HepG2 (cell line): ENCODE data around the gene ACSF3. TPM values are rescaled to one million over a fixed set of nuclear protein-coding genes. Genes with fewer than 3 reads are reported as not detected.

ENCODE experiments used
- CBFB ChIP-seq: sonication (generic); formaldehyde crosslinking; IDR thresholded peaks from 2 replicates; pipeline ENCODE4 v1.4.0; 2020; ENCODE audit warnings: missing genetic modification reagents
- CCDC6 ChIP-seq: sonication (generic); formaldehyde crosslinking; IDR thresholded peaks from 2 replicates; pipeline ENCODE4 v1.8.1; 2022; ENCODE audit warnings: mild to moderate bottlenecking, missing genetic modification reagents, moderate library complexity
- CENPT ChIP-seq: sonication (generic); formaldehyde crosslinking; IDR thresholded peaks from 2 replicates; pipeline ENCODE4 v1.8.0; 2022; ENCODE audit warnings: low read depth, mild to moderate bottlenecking, moderate library complexity, missing genetic modification reagents
- DZIP1 ChIP-seq: sonication (generic); formaldehyde crosslinking; IDR thresholded peaks from 2 replicates; pipeline ENCODE4 v1.5.0; 2020; ENCODE audit warnings: mild to moderate bottlenecking, missing genetic modification reagents
- EHMT2 ChIP-seq: fragments of 200-600 bp; sonication (generic); IDR thresholded peaks from 2 replicates; pipeline ENCODE4 v1.7.0; 2017; ENCODE audit warnings: antibody characterized with exemption, low read depth, low read length, borderline replicate concordance
- EP300 ChIP-seq, 3 experiments: sonication (generic) in 1 of 3; formaldehyde crosslinking in 1 of 3; IDR thresholded peaks; 2 replicates each; pipeline versions ENCODE4 v1.5.1 to v1.6.1; 2011 to 2020; ENCODE audit warnings: low read depth in 2 of 3, low read length in 2 of 3, borderline replicate concordance in 1 of 3, improper control_type of control experiment in 1 of 3, mild to moderate bottlenecking in 1 of 3, missing genetic modification reagents in 1 of 3, moderate library complexity in 1 of 3
- HMGXB3 ChIP-seq: sonication (generic); formaldehyde crosslinking; IDR thresholded peaks from 2 replicates; pipeline ENCODE4 v1.4.0; 2020; ENCODE audit warnings: missing genetic modification reagents, borderline replicate concordance
- KAT8 ChIP-seq: IDR thresholded peaks from 2 replicates; pipeline ENCODE4 v1.6.1; 2016; ENCODE audit warnings: missing genetic modification reagents, missing compliant biosample characterization
- KDM5A ChIP-seq: fragments of 200-600 bp; sonication (generic); IDR thresholded peaks from 2 replicates; pipeline ENCODE4 v1.7.0; 2018; ENCODE audit warnings: antibody characterized with exemption, mild to moderate bottlenecking, low read length, borderline replicate concordance
- NBN ChIP-seq: fragments of 450-650 bp; conservative IDR thresholded peaks from 2 replicates; pipeline ENCODE4 v1.6.1; 2017
- SAP130 ChIP-seq: IDR thresholded peaks from 2 replicates; pipeline ENCODE4 v1.6.1; 2016; ENCODE audit warnings: low read depth
- SATB2 ChIP-seq: sonication (generic); formaldehyde crosslinking; IDR thresholded peaks from 2 replicates; pipeline ENCODE4 v1.5.0; 2020; ENCODE audit warnings: missing genetic modification reagents
- SIN3B ChIP-seq: fragments of 150-350 bp; IDR thresholded peaks from 2 replicates; pipeline ENCODE4 v1.6.1; 2014; ENCODE audit warnings: low read length
- TFDP1 ChIP-seq: IDR thresholded peaks from 2 replicates; pipeline ENCODE4 v1.6.1; 2016; ENCODE audit warnings: missing compliant biosample characterization, missing genetic modification reagents, borderline replicate concordance
- ZKSCAN8 ChIP-seq: IDR thresholded peaks from 2 replicates; pipeline ENCODE4 v1.6.1; 2016; ENCODE audit warnings: borderline replicate concordance, missing genetic modification reagents, missing compliant biosample characterization
- ZMAT3 ChIP-seq: sonication (generic); formaldehyde crosslinking; conservative IDR thresholded peaks from 2 replicates; pipeline ENCODE4 v1.7.0; 2021; ENCODE audit warnings: missing genetic modification reagents
- ZNF234 ChIP-seq: sonication (generic); formaldehyde crosslinking; conservative IDR thresholded peaks from 2 replicates; pipeline ENCODE4 v1.5.1; 2020; ENCODE audit warnings: mild to moderate bottlenecking, missing genetic modification reagents
- ZNF484 ChIP-seq: sonication (generic); formaldehyde crosslinking; IDR thresholded peaks from 2 replicates; pipeline ENCODE4 v1.5.1; 2020; ENCODE audit warnings: mild to moderate bottlenecking, low read depth, missing genetic modification reagents, borderline replicate concordance
- ZNF773 ChIP-seq: sonication (generic); formaldehyde crosslinking; IDR thresholded peaks from 2 replicates; pipeline ENCODE4 v1.4.0; 2020; ENCODE audit warnings: missing genetic modification reagents, borderline replicate concordance
- ZNF777 ChIP-seq: sonication (generic); formaldehyde crosslinking; IDR thresholded peaks from 2 replicates; pipeline ENCODE4 v1.4.0; 2020; ENCODE audit warnings: missing genetic modification reagents
- polyA plus RNA-seq, 8 experiments: library from polyadenylated mRNA; depleted of rRNA in 3 of 8; stranded (reverse) in 7 of 8; unstranded in 1 of 8; fragments of >200 nt; fragmentation: Illumina TruSeq in 4 of 8; extraction: Trizol in 4 of 8; gene quantifications; 2 replicates each; pipeline versions ENCODE4 v1.2.1 to v1.2.3, GENCODE V29; 2011 to 2016; ENCODE audit warnings: low read depth in 4 of 8, missing spikeins in 1 of 8, mixed read lengths in 1 of 8; ENCODE audit not compliant: insufficient read depth in 1 of 8
- total RNA-seq, 5 experiments: library from RNA; depleted of rRNA; stranded (reverse); fragments of >200 nt; fragmentation: Illumina TruSeq; extraction: Trizol; gene quantifications; 2 replicates each; pipeline ENCODE4 v1.2.3, GENCODE V29; 2016; ENCODE audit warnings: low read depth in 1 of 5
- TF ChIP-seq, protein P1 (sequence below): sonication (generic); formaldehyde crosslinking; IDR thresholded peaks from 2 replicates; pipeline ENCODE4 v1.5.0; 2020; ENCODE audit warnings: missing genetic modification reagents, mild to moderate bottlenecking, borderline replicate concordance

Gene ACSF3
- total and polyA plus RNA-seq, 2 of the 13 experiments (the other 11 are each of a cell fraction or from before 2014, with no cell fraction given) = 14.9 to 30.6 TPM

DNA sequence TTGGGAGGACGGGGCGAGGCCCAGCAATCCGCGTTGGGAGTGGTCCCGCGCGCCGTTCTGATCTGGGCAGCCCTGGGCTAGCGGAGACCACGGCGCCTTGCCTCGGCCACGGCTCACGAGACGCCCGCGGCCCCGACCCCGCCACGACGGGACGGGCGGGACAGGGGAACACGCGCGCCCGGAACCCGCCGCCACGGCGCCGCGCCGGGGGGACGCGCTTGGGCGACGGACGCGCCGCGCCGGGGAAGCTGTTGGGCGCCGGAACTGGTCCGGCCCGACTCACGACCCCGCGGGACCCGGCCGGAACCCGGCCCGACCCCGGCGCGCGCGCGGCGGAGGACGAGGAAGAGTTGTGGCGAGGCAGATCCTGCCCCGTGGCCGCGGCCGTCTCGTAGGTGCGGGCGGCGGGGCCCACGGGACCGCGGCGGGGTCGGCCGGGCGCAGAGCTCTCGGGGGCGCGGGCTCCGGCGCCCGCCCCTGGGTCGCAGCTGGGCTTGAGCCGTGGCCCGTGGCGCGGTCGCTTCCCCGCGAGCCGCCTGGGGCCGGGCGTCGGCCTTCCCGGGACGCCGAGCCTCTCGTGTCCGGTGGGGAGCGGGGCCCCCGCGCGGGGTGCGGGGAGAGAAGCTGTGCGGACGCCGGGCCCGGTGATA lies at the start of gene ACSF3 (continued):
- TF ChIP-seq TFDP1 (CRISPR knock-in tag) = peak; percentile 79; the same call in 1 of the 2 replicates
- TF ChIP-seq CENPT (CRISPR knock-in tag) = peak; percentile 96
- TF ChIP-seq SATB2 = no peak
- TF ChIP-seq KDM5A = peak; percentile 84
- TF ChIP-seq KAT8 (CRISPR knock-in tag) = peak; percentile 84; the same call in 1 of the 2 replicates
- TF ChIP-seq SAP130 = peak; percentile 67
- no peak for TF ChIP-seq HMGXB3 (CRISPR knock-in tag)
- 0 out of 2 replicates have a peak, but pooled peaks have one; percentile 24 for TF ChIP-seq CBFB (CRISPR knock-in tag)
- peak; percentile 21 to 41; a peak in 1 of 4 replicates for TF ChIP-seq EP300 (IDR thresholded peaks at IDR 0.05; ENCODE audit: low read depth in 2 of 2, low read length in 2 of 2)
- no peak for TF ChIP-seq EP300 (CRISPR knock-in tag; IDR thresholded peaks at IDR 0.05; ENCODE audit: borderline replicate concordance)
- peak; percentile 97 for TF ChIP-seq CCDC6
- TF ChIP-seq ZNF773 = peak; percentile 44
- no peak for TF ChIP-seq EHMT2
- TF ChIP-seq DZIP1 (CRISPR knock-in tag) = peak; percentile 67; the same call in 1 of the 2 replicates
- TF ChIP-seq, protein P1, sequence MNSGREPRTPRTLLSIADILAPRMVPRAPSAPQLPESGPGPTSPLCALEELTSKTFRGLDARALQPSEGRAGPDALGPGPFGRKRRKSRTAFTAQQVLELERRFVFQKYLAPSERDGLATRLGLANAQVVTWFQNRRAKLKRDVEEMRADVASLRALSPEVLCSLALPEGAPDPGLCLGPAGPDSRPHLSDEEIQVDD (CRISPR knock-in tag) = peak; percentile 62; the same call in 1 of the 2 replicates
- TF ChIP-seq ZNF777 (CRISPR knock-in tag) = peak; percentile 99
- 0 out of 2 replicates have a peak, but pooled peaks have one; percentile 56 for TF ChIP-seq ZMAT3
- TF ChIP-seq ZKSCAN8 (CRISPR knock-in tag) = no peak
- no peak for TF ChIP-seq ZNF234 (CRISPR knock-in tag)
- no peak for TF ChIP-seq NBN
- TF ChIP-seq SIN3B = peak; percentile 92
- TF ChIP-seq ZNF484 = no peak
